HepG2 (cell line): ENCODE data around the gene MCRIP2. TPM values are rescaled to one million over a fixed set of nuclear protein-coding genes. Genes with fewer than 3 reads are reported as not detected.

Source experiments
- ARHGAP35 ChIP-seq: sonication (generic); formaldehyde crosslinking; IDR thresholded peaks from 2 replicates; pipeline ENCODE4 v1.9.0; 2022; ENCODE audit warnings: mild to moderate bottlenecking, inconsistent platforms, moderate library complexity, missing genetic modification reagents, borderline replicate concordance
- DNMT1 ChIP-seq: sonication (generic); formaldehyde crosslinking; IDR thresholded peaks from 2 replicates; pipeline ENCODE4 v1.5.1; 2020; ENCODE audit warnings: mild to moderate bottlenecking, missing genetic modification reagents
- GABPB1 ChIP-seq: IDR thresholded peaks from 2 replicates; pipeline ENCODE4 v1.6.1; 2016; ENCODE audit warnings: mild to moderate bottlenecking, missing genetic modification reagents, moderate library complexity, missing compliant biosample characterization
- JUN ChIP-seq: sonication (generic); formaldehyde crosslinking; IDR thresholded peaks from 2 replicates; pipeline ENCODE4 v1.4.0; 2020; ENCODE audit warnings: mild to moderate bottlenecking, missing genetic modification reagents
- KMT2B ChIP-seq: IDR thresholded peaks from 2 replicates; pipeline ENCODE4 v1.6.1; 2016; ENCODE audit warnings: missing genetic modification reagents, missing compliant biosample characterization
- SMAD9 ChIP-seq: sonication (generic); formaldehyde crosslinking; IDR thresholded peaks from 2 replicates; pipeline ENCODE4 v1.5.1; 2020; ENCODE audit warnings: mild to moderate bottlenecking, missing genetic modification reagents
- SMARCC2 ChIP-seq: fragments of 450-650 bp; IDR thresholded peaks from 2 replicates; pipeline ENCODE4 v1.6.1; 2017; ENCODE audit warnings: antibody characterized with exemption, mild to moderate bottlenecking
- STAT5B ChIP-seq: sonication (generic); formaldehyde crosslinking; IDR thresholded peaks from 2 replicates; pipeline ENCODE4 v1.4.0; 2020; ENCODE audit warnings: missing genetic modification reagents
- STAT6 ChIP-seq: sonication (generic); formaldehyde crosslinking; IDR thresholded peaks from 2 replicates; pipeline ENCODE4 v1.4.0; 2020; ENCODE audit warnings: missing genetic modification reagents, mild to moderate bottlenecking, borderline replicate concordance
- TEAD3 ChIP-seq: optimal IDR thresholded peaks from 2 replicates; pipeline ENCODE3; 2016; ENCODE audit warnings: borderline replicate concordance
- THAP7 ChIP-seq: sonication (generic); formaldehyde crosslinking; IDR thresholded peaks from 2 replicates; pipeline ENCODE4 v1.8.1; 2023; ENCODE audit warnings: mild to moderate bottlenecking, missing genetic modification reagents
- XRCC5 ChIP-seq: fragments of 200-400 bp; formaldehyde crosslinking; optimal IDR thresholded peaks from 2 replicates; pipeline ENCODE3; 2017; ENCODE audit warnings: mild to moderate bottlenecking, low read length
- ZBTB37 ChIP-seq: sonication (generic); formaldehyde crosslinking; IDR thresholded peaks from 2 replicates; pipeline ENCODE4 v1.4.0; 2020; ENCODE audit warnings: mild to moderate bottlenecking, missing genetic modification reagents
- ZBTB39 ChIP-seq: sonication (generic); formaldehyde crosslinking; IDR thresholded peaks from 2 replicates; pipeline ENCODE4 v1.5.0; 2020; ENCODE audit warnings: missing genetic modification reagents
- ZNF264 ChIP-seq: sonication (generic); formaldehyde crosslinking; IDR thresholded peaks from 2 replicates; pipeline ENCODE4 v1.4.0; 2020; ENCODE audit warnings: missing genetic modification reagents
- ZNF274 ChIP-seq: sonication (generic); formaldehyde crosslinking; IDR thresholded peaks from 2 replicates; pipeline ENCODE4 v1.5.1; 2020; ENCODE audit warnings: mild to moderate bottlenecking, missing genetic modification reagents
- ZNF563 ChIP-seq: sonication (generic); formaldehyde crosslinking; IDR thresholded peaks from 2 replicates; pipeline ENCODE4 v1.8.0; 2022; ENCODE audit warnings: mild to moderate bottlenecking, moderate library complexity, missing genetic modification reagents
- ZNF703 ChIP-seq: sonication (generic); formaldehyde crosslinking; IDR thresholded peaks from 2 replicates; pipeline ENCODE4 v1.5.1; 2020; ENCODE audit warnings: missing genetic modification reagents, mild to moderate bottlenecking, moderate library complexity, borderline replicate concordance
- ZNF75D ChIP-seq: sonication (generic); formaldehyde crosslinking; IDR thresholded peaks from 2 replicates; pipeline ENCODE4 v1.8.1; 2023; ENCODE audit warnings: missing genetic modification reagents, mild to moderate bottlenecking, borderline replicate concordance
- ZNF816 ChIP-seq: sonication (generic); formaldehyde crosslinking; IDR thresholded peaks from 2 replicates; pipeline ENCODE4 v1.8.0; 2022; ENCODE audit warnings: missing genetic modification reagents, mild to moderate bottlenecking, borderline replicate concordance
- polyA plus RNA-seq, 8 experiments: library from polyadenylated mRNA; depleted of rRNA in 3 of 8; stranded (reverse) in 7 of 8; unstranded in 1 of 8; fragments of >200 nt; fragmentation: Illumina TruSeq in 4 of 8; extraction: Trizol in 4 of 8; gene quantifications; 2 replicates each; pipeline versions ENCODE4 v1.2.1 to v1.2.3, GENCODE V29; 2011 to 2016; ENCODE audit warnings: low read depth in 4 of 8, missing spikeins in 1 of 8, mixed read lengths in 1 of 8; ENCODE audit not compliant: insufficient read depth in 1 of 8
- total RNA-seq, 5 experiments: library from RNA; depleted of rRNA; stranded (reverse); fragments of >200 nt; fragmentation: Illumina TruSeq; extraction: Trizol; gene quantifications; 2 replicates each; pipeline ENCODE4 v1.2.3, GENCODE V29; 2016; ENCODE audit warnings: low read depth in 1 of 5
- TF ChIP-seq, protein P1 (sequence below): sonication (generic); formaldehyde crosslinking; IDR thresholded peaks from 2 replicates; pipeline ENCODE4 v1.5.0; 2020; ENCODE audit warnings: missing genetic modification reagents

Gene MCRIP2
- total and polyA plus RNA-seq, 2 of the 13 experiments (the other 11 are each of a cell fraction or from before 2014, with no cell fraction given): 39.6 to 76.7 TPM

GRCh38 chr16:636206-637080, 5.2 kb upstream of the MCRIP2 start, which contains the start of gene METTL26 (continued):
- no peak for TF ChIP-seq SMAD9
- TF ChIP-seq, protein P1, sequence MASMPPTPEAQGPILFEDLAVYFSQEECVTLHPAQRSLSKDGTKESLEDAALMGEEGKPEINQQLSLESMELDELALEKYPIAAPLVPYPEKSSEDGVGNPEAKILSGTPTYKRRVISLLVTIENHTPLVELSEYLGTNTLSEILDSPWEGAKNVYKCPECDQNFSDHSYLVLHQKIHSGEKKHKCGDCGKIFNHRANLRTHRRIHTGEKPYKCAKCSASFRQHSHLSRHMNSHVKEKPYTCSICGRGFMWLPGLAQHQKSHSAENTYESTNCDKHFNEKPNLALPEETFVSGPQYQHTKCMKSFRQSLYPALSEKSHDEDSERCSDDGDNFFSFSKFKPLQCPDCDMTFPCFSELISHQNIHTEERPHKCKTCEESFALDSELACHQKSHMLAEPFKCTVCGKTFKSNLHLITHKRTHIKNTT: no peak
- 0 out of 2 replicates have a peak, but pooled peaks have one; percentile 51 for TF ChIP-seq STAT6
- TF ChIP-seq ARHGAP35 (CRISPR knock-in tag): 0 out of 2 replicates have a peak, but pooled peaks have one; percentile 93
- TF ChIP-seq ZBTB37 (CRISPR knock-in tag): no peak
- TF ChIP-seq TEAD3: peak; percentile 64
- TF ChIP-seq GABPB1: peak; percentile 89
- no peak for TF ChIP-seq ZNF274 (CRISPR knock-in tag)
- peak; percentile 26 for TF ChIP-seq ZBTB39 (CRISPR knock-in tag)
- peak; percentile 33 for TF ChIP-seq XRCC5
- TF ChIP-seq ZNF816 (CRISPR knock-in tag): 0 out of 2 replicates have a peak, but pooled peaks have one; percentile 78
- no peak for TF ChIP-seq SMARCC2
- TF ChIP-seq ZNF264 (CRISPR knock-in tag): 0 out of 2 replicates have a peak, but pooled peaks have one; percentile 24
- TF ChIP-seq STAT5B (CRISPR knock-in tag): no peak; the same call in 1 of the 2 replicates
- TF ChIP-seq ZNF563 (CRISPR knock-in tag): peak; percentile 79
- TF ChIP-seq THAP7 (CRISPR knock-in tag): peak; percentile 86; the same call in 1 of the 2 replicates
- peak; percentile 69; the same call in 1 of the 2 replicates for TF ChIP-seq JUN (CRISPR knock-in tag)
- peak; percentile 80; the same call in 1 of the 2 replicates for TF ChIP-seq ZNF75D (CRISPR knock-in tag)
- TF ChIP-seq ZNF703: peak; percentile 41; the same call in 1 of the 2 replicates
- TF ChIP-seq KMT2B (CRISPR knock-in tag): 0 out of 2 replicates have a peak, but pooled peaks have one; percentile 25
- peak; percentile 92 for TF ChIP-seq DNMT1 (CRISPR knock-in tag)
